H1 (cell line): ENCODE results near the gene TAOK1. TPM values are rescaled to one million over a fixed set of nuclear protein-coding genes. Genes with fewer than 3 reads are reported as not detected.

Experiments used
- CBX8 ChIP-seq: fragments of 300-800, 300-1000 bp; sonication (generic); IDR thresholded peaks from 2 replicates; pipeline ENCODE4 v1.7.1; 2016; ENCODE audit warnings: low read depth, low read length, borderline replicate concordance
- E2F6 ChIP-seq: IDR thresholded peaks from 2 replicates; pipeline ENCODE4 v1.6.1; 2012; ENCODE audit warnings: inconsistent platforms
- EP300 ChIP-seq, 2 experiments: IDR thresholded peaks; 1 replicate in 1 of 2; 2 replicates in 1 of 2; pipeline ENCODE4 v1.6.1; 2011 to 2012; ENCODE audit warnings: low read depth in 2 of 2, low read length in 2 of 2, mild to moderate bottlenecking in 2 of 2, borderline replicate concordance in 1 of 2, inconsistent platforms in 1 of 2, moderate library complexity in 1 of 2
- GABPA ChIP-seq: IDR thresholded peaks from 2 replicates; pipeline ENCODE4 v1.6.1; 2011; ENCODE audit warnings: mild to moderate bottlenecking, low read length, moderate library complexity, borderline replicate concordance; ENCODE audit not compliant: insufficient read depth
- HDAC2 ChIP-seq, 2 experiments: fragments of 300-600 bp in 1 of 2; sonication (generic) in 1 of 2; IDR thresholded peaks; 2 replicates each; pipeline ENCODE4 v1.6.1; 2011 to 2012; ENCODE audit warnings: low read depth in 2 of 2, low read length in 2 of 2, mild to moderate bottlenecking in 2 of 2, moderate library complexity in 2 of 2, borderline replicate concordance in 1 of 2, inconsistent platforms in 1 of 2
- JUN ChIP-seq: IDR thresholded peaks from 2 replicates; pipeline ENCODE4 v1.6.1; 2011; ENCODE audit warnings: low read depth, mild to moderate bottlenecking, improper control_type of control experiment, low read length
- JUND ChIP-seq: IDR thresholded peaks from 2 replicates; pipeline ENCODE4 v1.6.1; 2011; ENCODE audit warnings: mild to moderate bottlenecking, improper control_type of control experiment, low read length
- SP1 ChIP-seq: IDR thresholded peaks from 2 replicates; pipeline ENCODE4 v1.6.1; 2011; ENCODE audit warnings: low read depth, low read length
- TAF7 ChIP-seq: optimal IDR thresholded peaks from 2 replicates; pipeline ENCODE3; 2011; ENCODE audit warnings: low read depth, mild to moderate bottlenecking, inconsistent platforms, low read length, moderate library complexity, borderline replicate concordance
- YY1 ChIP-seq: IDR thresholded peaks from 2 replicates; pipeline ENCODE4 v1.6.1; 2011; ENCODE audit warnings: low read depth, mild to moderate bottlenecking, low read length
- polyA plus RNA-seq, 7 experiments: library from polyadenylated mRNA; depleted of rRNA in 3 of 7; stranded (reverse) in 5 of 7; unstranded in 2 of 7; fragments of >200 nt in 5 of 7; fragments of 200-250 nt in 2 of 7; gene quantifications; 1 replicate in 5 of 7; 2 replicates in 1 of 7; 4 replicates in 1 of 7; pipeline versions ENCODE4 v1.2.1 to v1.2.3, GENCODE V29; 2011 to 2013; ENCODE audit warnings: missing spikeins in 2 of 7, mixed read lengths in 2 of 7
- total RNA-seq: library from RNA; stranded (reverse); fragmentation: NEBNext Ultra II Directional; extraction: Animal tissue kit (Norgen Biotek cat#: 25700); gene quantifications from 2 replicates; pipeline ENCODE4 v1.2.1, GENCODE V29; 2021

Gene TAOK1
- total and polyA plus RNA-seq, 2 of the 8 experiments (the other 6 are each of a cell fraction or from before 2014, with no cell fraction given) = 12.2 to 90.6 TPM

- TF ChIP-seq JUND (no peak), CBX8 (no peak), YY1 (no peak), EP300 (IDR thresholded peaks at IDR 0.05; ENCODE audit: borderline replicate concordance in 1 of 2, low read depth in 2 of 2, low read length in 2 of 2) (no peak), E2F6 (no peak), JUN (no peak), SP1 (no peak), HDAC2 (IDR thresholded peaks at IDR 0.05; ENCODE audit: borderline replicate concordance in 1 of 2, low read depth in 2 of 2, low read length in 2 of 2) (no peak), GABPA (no peak), TAF7 (no peak)
Measured at GRCh38 chr17:29588017-29588561, 197.9 kb downstream of the TAOK1 start (continued).
